Fibroblast of lung (primary cell): ENCODE data around the gene TRAP1.

ENCODE experiments used
- EZH2 ChIP-seq: IDR thresholded peaks from 2 replicates; pipeline ENCODE4 v1.5.1; 2012; ENCODE audit warnings: low read length, control low read depth, mild to moderate bottlenecking; ENCODE audit errors: missing control alignments
- TF ChIP-seq, protein P1 (sequence below), 2 donors: IDR thresholded peaks in 1 of 2; conservative IDR thresholded peaks in 1 of 2; 1 replicate in 1 of 2; 2 replicates in 1 of 2; pipeline ENCODE4 v1.5.1; 2011 to 2012; ENCODE audit warnings: low read length in 2 of 2, control low read depth in 1 of 2, inconsistent platforms in 1 of 2, low read depth in 1 of 2, mild to moderate bottlenecking in 1 of 2

DNA sequence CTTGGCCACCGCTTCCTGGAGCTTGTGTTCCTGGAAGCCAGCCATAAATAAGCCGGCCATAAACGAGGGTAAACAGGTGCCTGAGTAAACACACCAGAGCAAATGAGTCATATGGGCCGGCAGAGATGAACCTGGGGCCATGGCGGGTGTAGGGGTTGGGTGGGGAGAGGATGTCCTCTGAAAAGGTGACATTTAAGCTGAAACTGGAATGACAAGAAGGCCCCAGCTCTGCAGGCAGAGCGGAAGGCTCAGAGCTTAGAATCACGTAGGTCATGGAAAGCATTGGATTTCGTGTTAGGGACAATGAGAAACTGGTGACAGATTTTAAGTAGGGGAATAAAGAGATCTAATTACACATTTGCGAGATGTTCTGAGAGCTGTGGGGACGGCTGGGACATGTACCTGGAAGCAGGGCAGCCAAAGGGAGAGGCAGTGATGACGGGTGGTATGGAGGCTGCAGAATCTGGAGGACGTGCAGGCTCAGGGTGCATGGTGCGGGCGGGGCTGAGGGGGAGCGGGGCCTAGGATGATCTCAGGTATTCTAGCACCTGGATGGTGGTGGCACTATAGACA lies 70.9 kb downstream of the TRAP1 start:
- TF ChIP-seq, protein P1, sequence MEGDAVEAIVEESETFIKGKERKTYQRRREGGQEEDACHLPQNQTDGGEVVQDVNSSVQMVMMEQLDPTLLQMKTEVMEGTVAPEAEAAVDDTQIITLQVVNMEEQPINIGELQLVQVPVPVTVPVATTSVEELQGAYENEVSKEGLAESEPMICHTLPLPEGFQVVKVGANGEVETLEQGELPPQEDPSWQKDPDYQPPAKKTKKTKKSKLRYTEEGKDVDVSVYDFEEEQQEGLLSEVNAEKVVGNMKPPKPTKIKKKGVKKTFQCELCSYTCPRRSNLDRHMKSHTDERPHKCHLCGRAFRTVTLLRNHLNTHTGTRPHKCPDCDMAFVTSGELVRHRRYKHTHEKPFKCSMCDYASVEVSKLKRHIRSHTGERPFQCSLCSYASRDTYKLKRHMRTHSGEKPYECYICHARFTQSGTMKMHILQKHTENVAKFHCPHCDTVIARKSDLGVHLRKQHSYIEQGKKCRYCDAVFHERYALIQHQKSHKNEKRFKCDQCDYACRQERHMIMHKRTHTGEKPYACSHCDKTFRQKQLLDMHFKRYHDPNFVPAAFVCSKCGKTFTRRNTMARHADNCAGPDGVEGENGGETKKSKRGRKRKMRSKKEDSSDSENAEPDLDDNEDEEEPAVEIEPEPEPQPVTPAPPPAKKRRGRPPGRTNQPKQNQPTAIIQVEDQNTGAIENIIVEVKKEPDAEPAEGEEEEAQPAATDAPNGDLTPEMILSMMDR (conservative IDR thresholded peaks at IDR 0.05 in 1 of 2, IDR thresholded peaks at IDR 0.05 in 1 of 2; ENCODE audit: low read depth in 1 of 2, low read length in 2 of 2) = no peak
- TF ChIP-seq EZH2 = no peak
